NCI-H69 (cell line): Measurements from ENCODE around the gene ZC3H7A.

Source experiments
- DNase-seq: peaks from one replicate; lab custom pipeline; 2025; lab: John Stamatoyannopoulos, UW

Gene ZC3H7A

DNA sequence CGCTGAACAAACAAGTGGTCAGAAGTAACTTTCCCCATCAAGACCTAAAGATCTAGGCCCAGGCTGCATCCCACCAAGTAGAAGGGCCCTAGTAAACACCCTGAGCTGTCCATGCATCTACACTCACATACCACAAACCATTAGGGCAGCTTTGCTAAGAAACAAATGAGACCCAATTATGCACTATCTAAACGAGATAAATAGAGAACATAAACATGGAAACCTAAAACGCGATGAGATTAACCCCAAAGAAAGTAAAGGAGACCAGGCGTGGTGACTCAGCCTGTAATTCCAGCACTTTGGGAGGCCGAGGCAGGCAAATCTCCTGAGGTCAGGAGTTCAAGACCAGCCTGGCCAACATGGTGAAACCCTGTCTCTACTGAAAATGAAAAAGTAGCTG is 60.2 kb downstream of the ZC3H7A start:
- no peak for DNase-seq

- DNase-seq, result no peak
These were observed 61.3 kb downstream of the ZC3H7A start for GRCh38 chr16:11735787-11736186.

- no peak for DNase-seq
These were observed 62.4 kb downstream of the ZC3H7A start for GRCh38 chr16:11734653-11735043.

- no peak for DNase-seq
These were observed 62.9 kb downstream of the ZC3H7A start for GRCh38 chr16:11734025-11734652.

DNA sequence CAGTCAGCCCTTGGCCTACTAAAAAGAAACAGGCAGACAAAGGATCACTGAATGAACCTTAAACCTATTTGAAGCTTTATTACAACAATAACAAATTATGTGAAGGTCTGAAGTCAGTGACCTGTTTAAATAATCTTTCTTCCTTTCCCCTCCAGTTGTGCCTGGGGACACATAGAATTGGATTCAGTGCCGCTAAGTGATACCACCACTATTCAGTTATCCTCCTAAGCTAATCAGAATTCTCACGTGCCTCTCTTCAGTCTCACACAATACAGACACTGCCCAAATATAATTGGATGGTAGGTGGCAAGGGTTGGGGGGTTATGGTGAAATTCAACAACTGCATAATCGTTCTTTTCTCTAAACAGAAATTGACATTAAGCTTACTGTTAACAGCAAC is 65.8 kb downstream of the ZC3H7A start:
- DNase-seq, result no peak

DNA sequence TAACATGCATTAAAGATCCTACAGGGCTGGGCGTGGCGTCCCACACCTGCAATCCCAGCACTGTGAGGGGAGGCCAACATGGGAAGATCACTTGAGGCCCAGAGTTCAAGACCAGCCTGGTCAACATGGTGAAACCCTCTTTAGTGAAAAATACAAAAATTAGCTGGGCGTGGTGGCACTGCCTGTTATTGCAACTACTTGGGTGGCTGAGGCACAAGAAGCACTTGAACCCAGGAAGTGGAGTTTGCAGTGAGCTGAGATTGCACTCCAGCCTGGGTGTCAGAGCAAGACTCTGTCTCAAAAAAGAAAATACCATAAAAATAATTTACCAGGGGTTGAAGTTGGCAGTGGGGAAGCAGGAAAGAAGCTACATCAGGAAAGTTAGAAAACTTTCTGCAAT is 67.3 kb downstream of the ZC3H7A start:
- no peak for DNase-seq

GRCh38 chr16:11727796-11728543 is 69.1 kb downstream of the ZC3H7A start:
- no peak for DNase-seq

DNA sequence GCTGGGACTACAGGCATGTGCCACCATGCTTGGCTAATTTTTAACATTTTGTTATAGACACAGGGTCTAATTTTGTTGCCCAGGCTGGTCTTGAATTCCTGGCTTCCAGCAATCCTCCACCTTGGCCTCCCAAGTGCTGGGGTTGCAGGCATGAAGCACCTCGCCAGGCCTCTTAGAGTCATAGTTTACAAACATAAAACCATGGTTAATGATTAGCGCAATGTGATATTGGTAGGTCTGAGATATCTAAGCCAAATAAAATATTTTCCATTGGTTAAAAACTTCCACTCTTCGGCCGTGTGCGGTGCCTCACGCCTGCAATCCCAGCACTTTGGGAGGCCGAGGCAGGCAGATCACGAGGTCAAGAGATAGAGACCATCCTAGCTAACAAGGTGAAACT is 71.0 kb downstream of the ZC3H7A start:
- DNase-seq, result no peak

DNA sequence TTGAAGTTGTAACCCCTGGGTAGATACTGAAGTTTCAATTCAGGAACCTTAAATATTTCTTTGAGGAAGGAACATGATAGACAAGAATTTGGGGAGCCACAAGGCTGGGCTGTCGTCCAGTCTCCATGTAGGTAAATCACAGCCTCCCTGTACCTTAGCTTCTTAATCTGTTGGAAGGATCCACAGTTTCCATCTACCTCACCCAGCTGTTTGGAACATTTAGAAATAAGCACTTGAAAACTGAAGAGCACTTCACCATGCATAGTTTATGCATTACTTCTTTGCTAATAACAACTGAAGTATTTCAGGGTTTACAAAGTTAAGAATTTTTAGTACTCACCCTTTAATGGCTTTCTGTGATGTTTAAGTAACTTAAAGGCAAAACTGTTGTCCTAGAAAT is 71.6 kb downstream of the ZC3H7A start:
- DNase-seq, result no peak

- DNase-seq, result no peak
These were observed 74.6 kb downstream of the ZC3H7A start for GRCh38 chr16:11722468-11722808.

DNA sequence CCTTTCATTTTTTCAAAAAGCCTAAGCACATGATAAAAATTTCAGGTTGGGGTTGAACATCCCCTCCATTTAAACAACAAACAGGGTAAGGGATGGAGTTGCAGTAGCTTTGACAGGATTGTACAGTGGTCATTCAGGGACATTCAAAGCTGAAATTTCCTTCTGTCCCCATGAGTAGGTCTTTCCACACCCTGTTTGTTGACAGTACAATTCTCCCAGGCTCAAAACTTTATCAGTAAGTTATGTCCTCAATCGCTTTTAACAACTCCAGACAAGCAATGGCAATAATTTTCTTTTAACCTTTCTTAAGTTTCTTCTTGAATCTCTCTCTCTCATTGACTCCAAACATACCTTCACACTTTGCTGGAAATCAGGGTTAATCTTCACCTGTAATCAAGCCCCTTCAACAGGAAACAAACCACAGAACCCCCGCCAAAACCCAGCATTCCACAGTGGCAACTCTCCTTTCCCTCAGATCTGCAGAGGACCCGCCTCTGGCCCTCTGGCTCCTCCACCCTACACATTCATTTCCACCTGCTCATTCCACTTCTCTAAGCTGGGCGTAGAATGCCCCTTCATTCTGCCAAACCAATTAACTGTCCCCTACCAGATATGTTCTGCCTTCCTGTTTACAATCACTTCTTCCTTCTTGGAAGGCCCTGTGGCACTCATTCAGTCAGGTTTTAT is 75.1 kb downstream of the ZC3H7A start:
- no peak for DNase-seq

GRCh38 chr16:11719762-11720161 is 77.3 kb downstream of the ZC3H7A start:
- no peak for DNase-seq

DNA sequence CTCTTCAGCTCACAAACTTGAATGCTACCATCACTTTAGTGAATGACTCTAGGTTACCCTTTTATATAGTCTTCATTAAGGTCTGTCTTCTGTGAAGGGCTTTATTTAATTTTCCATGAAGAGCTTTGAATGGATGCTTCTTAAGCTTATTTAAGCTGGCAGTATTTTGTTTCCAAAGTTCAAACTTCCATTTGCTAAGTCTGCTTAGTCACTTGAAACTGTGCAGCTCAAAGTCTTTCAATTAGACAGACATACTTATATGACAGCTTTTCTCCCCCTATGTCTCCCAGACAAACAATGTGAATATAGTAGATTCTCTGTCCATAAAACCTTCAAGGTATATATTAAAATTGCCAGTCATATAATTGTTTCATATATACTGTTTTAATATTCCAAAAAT is 77.9 kb downstream of the ZC3H7A start:
- DNase-seq, result no peak

DNA sequence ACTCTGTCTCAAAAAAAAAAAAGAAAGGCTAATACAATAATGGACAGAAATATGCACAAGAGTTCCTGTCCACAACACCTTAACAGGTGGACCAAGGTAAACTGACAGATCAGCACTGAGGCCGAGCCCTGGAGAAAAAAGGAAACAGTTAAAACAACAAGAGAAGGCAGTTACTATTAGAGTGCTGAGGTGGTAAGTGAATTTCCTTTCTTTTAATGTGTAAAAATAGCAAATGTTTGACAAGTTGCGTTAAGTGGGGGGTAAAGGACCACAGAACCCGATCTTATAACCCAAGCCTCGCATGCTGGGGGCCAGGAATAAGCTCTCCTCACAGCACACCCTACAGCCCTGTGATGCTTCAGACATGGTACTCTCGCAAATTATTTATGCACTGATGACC is 79.2 kb downstream of the ZC3H7A start:
- DNase-seq, result no peak

GRCh38 chr16:11716336-11716735 is 80.7 kb downstream of the ZC3H7A start:
- DNase-seq, result no peak

GRCh38 chr16:11715246-11715947 is 81.7 kb downstream of the ZC3H7A start:
- no peak for DNase-seq

- no peak for DNase-seq
These were observed 84.9 kb downstream of the ZC3H7A start for GRCh38 chr16:11712122-11712521.

DNA sequence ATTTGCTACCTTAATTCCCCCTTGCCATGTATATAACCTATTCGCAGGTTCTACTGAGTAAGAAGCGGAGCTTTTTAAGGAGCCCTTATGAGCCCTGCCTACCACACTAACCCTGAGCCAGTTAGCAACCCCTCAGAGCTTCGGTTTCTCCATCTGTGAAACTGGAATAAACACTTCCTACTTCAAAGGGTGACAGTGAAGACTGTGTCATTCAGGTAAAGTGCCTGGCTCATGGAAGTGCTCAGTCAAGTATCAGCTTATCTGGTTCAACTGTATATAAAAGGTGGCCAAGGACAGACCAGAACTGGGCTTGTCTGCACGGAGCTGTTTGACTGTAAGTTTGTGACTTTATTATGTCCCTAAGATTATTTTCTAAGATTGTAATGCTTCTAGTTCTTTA is 85.4 kb downstream of the ZC3H7A start:
- no peak for DNase-seq

DNA sequence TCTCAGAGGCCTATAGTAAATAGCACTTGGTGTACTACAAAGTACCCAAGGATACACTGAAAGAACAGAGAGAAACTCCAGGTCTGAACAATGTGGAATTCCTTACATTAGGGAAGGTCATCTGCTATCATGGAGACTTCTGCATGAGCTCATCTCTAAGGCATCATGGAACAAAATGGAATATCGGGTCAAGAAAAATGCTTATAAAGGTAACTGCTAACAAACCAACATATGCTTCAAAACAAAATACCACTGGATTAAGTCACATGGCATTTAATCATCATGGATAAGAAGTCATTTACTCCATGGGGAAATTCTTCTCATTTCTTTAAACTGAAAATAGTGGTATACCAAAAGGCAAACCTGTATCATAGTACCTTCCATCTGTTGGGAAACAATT is 88.6 kb downstream of the ZC3H7A start:
- no peak for DNase-seq

DNA sequence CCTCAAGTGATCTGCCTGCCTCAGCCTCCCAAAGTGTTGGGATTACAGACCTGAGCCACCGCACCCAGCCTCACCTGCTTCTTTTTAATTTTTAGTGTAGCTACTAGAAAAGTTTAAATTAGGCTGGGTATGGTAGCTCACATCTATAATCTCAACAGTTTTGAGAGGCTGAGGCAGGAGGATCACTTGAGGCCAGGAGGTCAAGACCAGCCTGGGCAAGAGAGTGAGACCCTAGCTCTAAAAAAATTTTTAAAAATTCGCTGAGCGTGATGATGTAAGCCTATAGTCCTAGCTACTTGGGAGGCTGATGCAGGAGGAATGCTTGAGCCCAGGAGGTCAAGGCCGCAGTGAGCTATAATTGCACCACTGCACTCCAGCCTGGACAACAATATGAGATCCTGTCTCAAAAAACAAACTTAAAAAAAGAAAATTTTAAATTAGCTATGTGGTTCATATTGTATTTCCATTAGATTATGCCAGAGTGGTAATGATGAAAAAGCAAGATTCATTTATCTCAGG is 89.3 kb downstream of the ZC3H7A start:
- DNase-seq, result no peak

GRCh38 chr16:11706180-11706742 is 90.8 kb downstream of the ZC3H7A start:
- DNase-seq, result no peak

DNA sequence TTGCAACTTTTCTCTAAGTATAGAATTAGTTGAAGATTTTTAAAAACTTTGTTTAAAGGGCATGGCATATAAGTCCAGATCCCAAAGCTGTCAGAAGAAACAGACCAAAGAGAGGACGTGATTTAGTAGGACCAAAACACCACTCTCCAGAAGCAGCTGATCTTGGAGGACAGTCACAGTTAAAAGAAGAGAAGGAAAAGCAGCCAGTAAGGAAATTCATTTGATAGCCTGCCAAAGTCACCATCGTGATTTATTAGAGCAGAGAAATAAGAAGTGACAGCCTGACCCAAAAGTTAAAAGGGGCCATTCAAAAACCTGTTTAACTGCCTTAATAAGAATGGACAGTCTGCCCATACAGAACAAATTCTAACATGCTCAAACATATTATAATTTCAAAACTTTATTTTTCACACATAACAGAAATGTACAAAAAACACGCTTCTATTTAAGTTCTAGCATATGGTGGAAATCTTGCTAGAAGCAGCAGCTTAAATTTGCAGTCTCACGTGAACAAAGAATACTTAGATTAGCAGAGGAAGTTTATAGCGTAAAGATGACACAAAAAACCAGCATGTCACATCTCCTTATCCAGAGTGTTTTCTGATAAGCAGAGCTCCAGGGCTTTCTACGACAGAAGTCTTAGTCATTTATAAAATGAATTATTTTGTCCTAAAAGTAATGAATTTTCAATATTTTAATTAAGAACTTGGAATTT is 91.6 kb downstream of the ZC3H7A start:
- no peak for DNase-seq
